HCT116 (cell line): Measurements from ENCODE around the gene FGGY. TPM values are rescaled to one million over a fixed set of nuclear protein-coding genes. Genes with fewer than 3 reads are reported as not detected.

Experiments
- ATAC-seq: fragments of 200-7000 bp; cut with Tn5 transposase; 2 replicates; pipeline ENCODE4 v1.9.1; 2020; ENCODE audit warnings: mild to moderate bottlenecking, moderate library complexity
- BruUV-seq: library from RNA; stranded (reverse); fragments of 400-500 nt; replicated peaks from 2 replicates; lab custom pipeline; 2021; lab: Mats Ljungman, UMichigan
- CTCF ChIA-PET: fragments of 300-600 bp; sonication (Branson Sonifier 250); formaldehyde crosslinking; loops from one replicate; lab custom pipeline; 2021; ENCODE audit warnings: antibody characterized with exemption; lab: Charles Lee
- POLR2A ChIA-PET: fragments of 300-600, 350-600 bp; sonication (Branson Sonifier 250); formaldehyde crosslinking; loops from one replicate; lab custom pipeline; 2021; ENCODE audit warnings: antibody characterized with exemption; lab: Charles Lee
- RAD21 ChIA-PET, 2 experiments: fragments of 300-600 bp; sonication (Branson Sonifier 250); formaldehyde crosslinking; loops; one replicate each; lab custom pipeline; 2023; ENCODE audit warnings: low total read pairs in 2 of 2; ENCODE audit not compliant: uncharacterized antibody in 2 of 2, unreplicated experiment in 2 of 2, low non-redundant PET in 1 of 2; lab: Charles Lee
- DNase-seq: peaks from one replicate; pipeline ENCODE4 v3.0.0-alpha.2; 2010; ENCODE audit warnings: low read depth, low spot score
- H2AFZ ChIP-seq: fragments of 200-600 bp; shearing (Covaris generic), sonication (generic); 2 replicates; pipeline ENCODE4 v1.6.1; 2017; ENCODE audit warnings: low read depth, mixed run types, mixed read lengths, antibody characterized with exemption, low read length; ENCODE audit not compliant: poor library complexity, severe bottlenecking
- H3K27ac ChIP-seq: 2 replicates; pipeline ENCODE4 v1.5.1; 2012; ENCODE audit warnings: low read depth, low read length
- H3K27me3 ChIP-seq: fragments of 200-600 bp; sonication (generic); 2 replicates; pipeline ENCODE4 v1.6.1; 2016; ENCODE audit warnings: mixed run types, low read length, mixed read lengths; ENCODE audit not compliant: insufficient read depth
- H3K36me3 ChIP-seq, 2 experiments: fragments of 200-500 bp in 1 of 2; fragments of 200-600 bp in 1 of 2; sonication (Bioruptor generic) in 1 of 2; sonication (generic) in 1 of 2; 2 replicates each; pipeline versions ENCODE4 v1.5.1 to v1.6.1; 2014 to 2016; ENCODE audit warnings: low read length in 2 of 2, inconsistent platforms in 1 of 2, mixed read lengths in 1 of 2, mixed run types in 1 of 2; ENCODE audit not compliant: insufficient read depth in 2 of 2, control insufficient read depth in 1 of 2
- H3K4me1 ChIP-seq, 2 experiments: fragments of 200-600 bp in 1 of 2; sonication (generic) in 1 of 2; 2 replicates each; pipeline versions ENCODE4 v1.5.1 to v1.6.1; 2012 to 2017; ENCODE audit warnings: low read length in 2 of 2, inconsistent platforms in 1 of 2, mild to moderate bottlenecking in 1 of 2, mixed read lengths in 1 of 2, mixed run types in 1 of 2, moderate library complexity in 1 of 2; ENCODE audit not compliant: insufficient read depth in 2 of 2, control insufficient read depth in 1 of 2
- H3K4me2 ChIP-seq: fragments of 200-600 bp; sonication (generic); 2 replicates; pipeline ENCODE4 v1.6.1; 2017; ENCODE audit warnings: mixed run types, low read length, mixed read lengths
- H3K4me3 ChIP-seq, 2 experiments: fragments of 200-600 bp in 1 of 2; sonication (generic) in 1 of 2; replicated peaks in 1 of 2; 2 replicates each; pipeline ENCODE4 v1.5.1; 2011 to 2016; ENCODE audit warnings: low read length in 2 of 2, control low read depth in 1 of 2, low read depth in 1 of 2, mild to moderate bottlenecking in 1 of 2, mixed read lengths in 1 of 2, mixed run types in 1 of 2
- H3K79me2 ChIP-seq: fragments of 200-600 bp; sonication (generic); 2 replicates; pipeline ENCODE4 v1.6.1; 2017; ENCODE audit warnings: mild to moderate bottlenecking, mixed run types, low read length, moderate library complexity, mixed read lengths; ENCODE audit not compliant: insufficient read depth
- H3K9ac ChIP-seq: fragments of 200-600 bp; sonication (generic); 2 replicates; pipeline ENCODE4 v1.6.1; 2016; ENCODE audit warnings: low read length, mixed read lengths
- H3K9me2 ChIP-seq: fragments of 200-600 bp; sonication (generic), shearing (Covaris generic); 2 replicates; pipeline ENCODE4 v1.6.1; 2017; ENCODE audit warnings: mixed run types, mild to moderate bottlenecking, moderate library complexity; ENCODE audit not compliant: insufficient read depth
- H3K9me3 ChIP-seq, 2 experiments: fragments of 200-500 bp in 1 of 2; fragments of 200-600 bp in 1 of 2; sonication (Bioruptor generic) in 1 of 2; sonication (generic) in 1 of 2; 2 replicates each; pipeline ENCODE4 v1.6.1; 2014 to 2017; ENCODE audit warnings: low read length in 2 of 2, mixed read lengths in 2 of 2, inconsistent platforms in 1 of 2, low read depth in 1 of 2, mild to moderate bottlenecking in 1 of 2, mixed run types in 1 of 2, moderate library complexity in 1 of 2; ENCODE audit not compliant: control insufficient read depth in 1 of 2, insufficient read depth in 1 of 2
- H4K20me1 ChIP-seq: fragments of 200-600 bp; sonication (generic), shearing (Covaris generic); 2 replicates; pipeline ENCODE4 v1.6.1; 2017; ENCODE audit warnings: mixed run types, mild to moderate bottlenecking, moderate library complexity; ENCODE audit not compliant: insufficient read depth
- ATF3 ChIP-seq: IDR thresholded peaks from 2 replicates; pipeline ENCODE4 v1.6.1; 2012
- CBX3 ChIP-seq: IDR thresholded peaks from 2 replicates; pipeline ENCODE4 v1.6.1; 2012; ENCODE audit warnings: low read depth
- CEBPB ChIP-seq: IDR thresholded peaks from 2 replicates; pipeline ENCODE4 v1.6.1; 2012; ENCODE audit warnings: low read depth
- CTCF ChIP-seq, 3 experiments: fragments of 200-600 bp in 1 of 3; sonication (generic) in 1 of 3; IDR thresholded peaks in 2 of 3; conservative IDR thresholded peaks in 1 of 3; 2 replicates each; pipeline ENCODE4 v1.5.1; 2012 to 2017; ENCODE audit warnings: low read depth in 2 of 3, low read length in 2 of 3, antibody characterized with exemption in 1 of 3, borderline replicate concordance in 1 of 3, control low read depth in 1 of 3, mild to moderate bottlenecking in 1 of 3, mixed read lengths in 1 of 3, mixed run types in 1 of 3, moderate library complexity in 1 of 3; ENCODE audit not compliant: insufficient read depth in 1 of 3
- EGR1 ChIP-seq: IDR thresholded peaks from 2 replicates; pipeline ENCODE4 v1.6.1; 2012; ENCODE audit warnings: low read depth
- EZH2 ChIP-seq: fragments of 200-600 bp; sonication (generic); IDR thresholded peaks from 2 replicates; pipeline ENCODE4 v1.6.1; 2017; ENCODE audit warnings: antibody characterized with exemption, mixed run types
- EZH2phosphoT487 ChIP-seq: fragments of 200-600 bp; IDR thresholded peaks from 2 replicates; pipeline ENCODE4 v1.6.1; 2018; ENCODE audit warnings: antibody characterized with exemption, borderline replicate concordance
- FOSL1 ChIP-seq: IDR thresholded peaks from 2 replicates; pipeline ENCODE4 v1.6.1; 2012; ENCODE audit warnings: low read depth
- JUND ChIP-seq: IDR thresholded peaks from 2 replicates; pipeline ENCODE4 v1.6.1; 2012
- MAX ChIP-seq: IDR thresholded peaks from 2 replicates; pipeline ENCODE4 v1.6.1; 2012
- POLR2A ChIP-seq: IDR thresholded peaks from 2 replicates; pipeline ENCODE4 v1.7.0; 2011; ENCODE audit warnings: borderline replicate concordance; ENCODE audit not compliant: insufficient read depth, insufficient read length; ENCODE audit errors: extremely low read depth
- POLR2AphosphoS5 ChIP-seq: IDR thresholded peaks from 2 replicates; pipeline ENCODE4 v1.6.1; 2011; ENCODE audit warnings: mild to moderate bottlenecking, low read depth, low read length, moderate library complexity
- RAD21 ChIP-seq: IDR thresholded peaks from 2 replicates; pipeline ENCODE4 v1.6.1; 2012; ENCODE audit warnings: low read depth, mild to moderate bottlenecking
- SIN3A ChIP-seq: IDR thresholded peaks from 2 replicates; pipeline ENCODE4 v1.6.1; 2012; ENCODE audit warnings: low read depth
- SRF ChIP-seq: IDR thresholded peaks from 2 replicates; pipeline ENCODE4 v1.6.1; 2012; ENCODE audit warnings: low read depth
- TCF7L2 ChIP-seq: IDR thresholded peaks from 2 replicates; pipeline ENCODE4 v1.7.0; 2011; ENCODE audit warnings: borderline replicate concordance, inconsistent platforms; ENCODE audit not compliant: insufficient read depth, insufficient read length; ENCODE audit errors: extremely low read depth
- ZFX ChIP-seq: fragments of 450-650 bp; IDR thresholded peaks from 2 replicates; pipeline ENCODE4 v1.6.1; 2017
- ZNF274 ChIP-seq: fragments of 200-500 bp; sonication (Bioruptor generic); IDR thresholded peaks from 2 replicates; pipeline ENCODE4 v1.6.1; 2014; ENCODE audit warnings: mild to moderate bottlenecking, low read depth, low read length, inconsistent platforms
- intact Hi-C: fragments of 100-400 bp; cut with micrococcal nuclease; formaldehyde crosslinking; loops from 2 replicates; pipeline ENCODE4 v1.10.0; 2022
- total RNA-seq: library from RNA; stranded (reverse); gene quantifications from one replicate; pipeline ENCODE4 v1.2.1, GENCODE V29; 2021; ENCODE audit not compliant: unreplicated experiment
- TF ChIP-seq, protein P1 (sequence below): IDR thresholded peaks from 2 replicates; pipeline ENCODE4 v1.6.1; 2012; ENCODE audit warnings: low read depth
- TF ChIP-seq, protein P2 (sequence below): IDR thresholded peaks from 2 replicates; pipeline ENCODE4 v1.6.1; 2011; ENCODE audit warnings: mild to moderate bottlenecking, low read length, moderate library complexity; ENCODE audit not compliant: insufficient replicate concordance; ENCODE audit errors: extremely low read depth

Gene FGGY
- total RNA-seq, 1 experiment from 2014 or later, result 10.6 TPM

GRCh38 chr1:59404796-59405195, 107.9 kb downstream of the FGGY start:
- Histone ChIP-seq H3K27me3 (no peaks in the 10 kb centered on the region), H2AFZ (no peak overlapping the region), H4K20me1 (no peaks in the 10 kb centered on the region), H3K4me2 (no peak overlapping the region), H3K4me1 (no peaks in the 10 kb centered on the region), H3K9me3 (no peaks in the 10 kb centered on the region), H3K4me3 (no peak overlapping the region), H3K79me2 (no peaks in the 10 kb centered on the region), H3K9ac (no peak overlapping the region), H3K36me3 (no peaks in the 10 kb centered on the region), H3K27ac (no peak overlapping the region), H3K9me2 (no peaks in the 10 kb centered on the region)
- intact Hi-C loops, result no loop called here
- ATAC-seq (no peak), DNase-seq (no peak)
- no peak for TF ChIP-seq ZFX
- no peak for TF ChIP-seq SIN3A
- no peak for TF ChIP-seq EGR1
- no peak for TF ChIP-seq CTCF (IDR thresholded peaks at IDR 0.05 in 2 of 3, conservative IDR thresholded peaks at IDR 0.05 in 1 of 3; ENCODE audit: borderline replicate concordance in 1 of 3, insufficient read depth in 1 of 3, low read depth in 2 of 3, low read length in 2 of 3)
- TF ChIP-seq, protein P1, sequence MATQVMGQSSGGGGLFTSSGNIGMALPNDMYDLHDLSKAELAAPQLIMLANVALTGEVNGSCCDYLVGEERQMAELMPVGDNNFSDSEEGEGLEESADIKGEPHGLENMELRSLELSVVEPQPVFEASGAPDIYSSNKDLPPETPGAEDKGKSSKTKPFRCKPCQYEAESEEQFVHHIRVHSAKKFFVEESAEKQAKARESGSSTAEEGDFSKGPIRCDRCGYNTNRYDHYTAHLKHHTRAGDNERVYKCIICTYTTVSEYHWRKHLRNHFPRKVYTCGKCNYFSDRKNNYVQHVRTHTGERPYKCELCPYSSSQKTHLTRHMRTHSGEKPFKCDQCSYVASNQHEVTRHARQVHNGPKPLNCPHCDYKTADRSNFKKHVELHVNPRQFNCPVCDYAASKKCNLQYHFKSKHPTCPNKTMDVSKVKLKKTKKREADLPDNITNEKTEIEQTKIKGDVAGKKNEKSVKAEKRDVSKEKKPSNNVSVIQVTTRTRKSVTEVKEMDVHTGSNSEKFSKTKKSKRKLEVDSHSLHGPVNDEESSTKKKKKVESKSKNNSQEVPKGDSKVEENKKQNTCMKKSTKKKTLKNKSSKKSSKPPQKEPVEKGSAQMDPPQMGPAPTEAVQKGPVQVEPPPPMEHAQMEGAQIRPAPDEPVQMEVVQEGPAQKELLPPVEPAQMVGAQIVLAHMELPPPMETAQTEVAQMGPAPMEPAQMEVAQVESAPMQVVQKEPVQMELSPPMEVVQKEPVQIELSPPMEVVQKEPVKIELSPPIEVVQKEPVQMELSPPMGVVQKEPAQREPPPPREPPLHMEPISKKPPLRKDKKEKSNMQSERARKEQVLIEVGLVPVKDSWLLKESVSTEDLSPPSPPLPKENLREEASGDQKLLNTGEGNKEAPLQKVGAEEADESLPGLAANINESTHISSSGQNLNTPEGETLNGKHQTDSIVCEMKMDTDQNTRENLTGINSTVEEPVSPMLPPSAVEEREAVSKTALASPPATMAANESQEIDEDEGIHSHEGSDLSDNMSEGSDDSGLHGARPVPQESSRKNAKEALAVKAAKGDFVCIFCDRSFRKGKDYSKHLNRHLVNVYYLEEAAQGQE, result no peak
- no peak for TF ChIP-seq CEBPB
- TF ChIP-seq, protein P2, sequence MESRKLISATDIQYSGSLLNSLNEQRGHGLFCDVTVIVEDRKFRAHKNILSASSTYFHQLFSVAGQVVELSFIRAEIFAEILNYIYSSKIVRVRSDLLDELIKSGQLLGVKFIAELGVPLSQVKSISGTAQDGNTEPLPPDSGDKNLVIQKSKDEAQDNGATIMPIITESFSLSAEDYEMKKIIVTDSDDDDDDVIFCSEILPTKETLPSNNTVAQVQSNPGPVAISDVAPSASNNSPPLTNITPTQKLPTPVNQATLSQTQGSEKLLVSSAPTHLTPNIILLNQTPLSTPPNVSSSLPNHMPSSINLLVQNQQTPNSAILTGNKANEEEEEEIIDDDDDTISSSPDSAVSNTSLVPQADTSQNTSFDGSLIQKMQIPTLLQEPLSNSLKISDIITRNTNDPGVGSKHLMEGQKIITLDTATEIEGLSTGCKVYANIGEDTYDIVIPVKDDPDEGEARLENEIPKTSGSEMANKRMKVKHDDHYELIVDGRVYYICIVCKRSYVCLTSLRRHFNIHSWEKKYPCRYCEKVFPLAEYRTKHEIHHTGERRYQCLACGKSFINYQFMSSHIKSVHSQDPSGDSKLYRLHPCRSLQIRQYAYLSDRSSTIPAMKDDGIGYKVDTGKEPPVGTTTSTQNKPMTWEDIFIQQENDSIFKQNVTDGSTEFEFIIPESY, result no peak
- TF ChIP-seq EZH2, result no peak
- TF ChIP-seq TCF7L2, result no peak
- TF ChIP-seq POLR2AphosphoS5, result no peak
- no peak for TF ChIP-seq EZH2phosphoT487
- TF ChIP-seq MAX, result no peak
- TF ChIP-seq ZNF274, result no peak
- TF ChIP-seq SRF, result no peak
- no peak for TF ChIP-seq POLR2A
- no peak for TF ChIP-seq JUND
- no peak for TF ChIP-seq CBX3
- TF ChIP-seq ATF3, result no peak
- no peak for TF ChIP-seq FOSL1
- no peak for TF ChIP-seq RAD21
- BruUV-seq, result no TSS peak
- CTCF ChIA-PET, result no interaction called here
- POLR2A ChIA-PET, result no interaction called here
- RAD21 ChIA-PET, result no interaction called here
